ENCODE data around the gene POU2AF3. TPM values are rescaled to one million over a fixed set of nuclear protein-coding genes. Genes with fewer than 3 reads are reported as not detected.
A peak's percentile ranks its signal among the peaks of the same experiment; 100 is the strongest.

POU2AF3 gene
- total and polyA plus RNA-seq, 10 of the 15 experiments (the other 5 are each of a cell fraction or from before 2014, with no cell fraction given) = 0.17 TPM; not detected in 8

DNA sequence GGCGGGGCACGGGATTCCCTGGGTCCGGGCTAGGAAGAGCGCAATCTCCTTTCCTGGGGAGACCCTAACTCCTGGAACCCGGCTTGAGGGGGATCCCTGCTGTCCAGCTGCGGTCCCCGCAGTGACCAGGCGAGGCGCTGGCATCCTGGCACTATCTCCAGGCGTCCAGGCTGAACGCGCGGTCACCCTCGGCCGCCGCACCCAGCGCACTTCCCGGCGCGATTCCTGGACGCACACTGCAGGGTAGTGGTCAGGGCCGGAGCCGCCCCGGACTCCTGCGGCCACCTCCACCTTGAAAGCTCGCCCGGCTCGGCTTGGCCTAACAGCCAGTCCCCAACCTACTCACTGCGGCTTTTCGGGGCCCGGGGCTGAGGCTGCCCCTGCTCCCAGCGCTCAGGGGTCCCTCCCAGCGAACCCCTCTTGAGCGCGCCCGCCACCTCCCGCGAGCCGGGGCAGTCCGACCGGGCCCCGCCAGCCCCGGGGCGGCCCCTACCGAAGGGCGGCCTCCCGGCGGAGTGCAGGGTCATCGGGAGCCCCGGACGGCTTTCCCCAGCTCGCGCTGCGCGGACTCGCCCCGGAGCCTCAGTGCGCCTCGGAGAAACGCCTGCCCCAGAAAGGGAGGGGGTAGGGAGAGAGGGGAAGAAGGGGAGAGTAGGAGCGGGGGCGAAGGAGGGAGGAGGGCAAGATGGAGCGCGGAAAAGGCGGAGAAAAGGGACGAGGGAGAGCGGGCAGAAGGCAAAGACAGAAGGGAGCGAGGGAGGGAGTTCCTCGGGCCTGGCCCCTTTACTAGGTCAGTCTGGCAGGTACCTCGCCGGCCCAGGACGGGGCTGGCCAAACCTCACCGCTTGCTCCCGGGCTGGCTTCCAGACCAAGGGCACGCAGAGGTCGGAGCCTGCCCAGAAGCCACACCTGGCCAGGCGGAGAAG is 1.0 kb downstream of the POU2AF3 start (continued):
- no peak for TF ChIP-seq POLR2AphosphoS2 (IDR thresholded peaks at IDR 0.05; ENCODE audit: low read depth, low read length)
- no peak for TF ChIP-seq SUZ12 (IDR thresholded peaks at IDR 0.05; ENCODE audit: unreplicated experiment)
- TF ChIP-seq ZNF592 (IDR thresholded peaks at IDR 0.05) = no peak
- no peak for TF ChIP-seq RFX5 (IDR thresholded peaks at IDR 0.05; ENCODE audit: low read depth, low read length)
- no peak for TF ChIP-seq ETV6 (conservative IDR thresholded peaks at IDR 0.05 in 1 of 2, IDR thresholded peaks at IDR 0.05 in 1 of 2; ENCODE audit: borderline replicate concordance in 1 of 2, low read depth in 1 of 2)
- TF ChIP-seq NR2C1 (IDR thresholded peaks at IDR 0.05) = no peak
- no peak for TF ChIP-seq ZNF687 (IDR thresholded peaks at IDR 0.05)
- no peak for TF ChIP-seq ZBTB40 (IDR thresholded peaks at IDR 0.05; ENCODE audit: borderline replicate concordance)
- no peak for TF ChIP-seq JUND (IDR thresholded peaks at IDR 0.05; ENCODE audit: low read depth, low read length)
- TF ChIP-seq RAD51 (IDR thresholded peaks at IDR 0.05) = no peak
- peak; percentile 21 for TF ChIP-seq HDAC6 (IDR thresholded peaks at IDR 0.05; ENCODE audit: unreplicated experiment)
- TF ChIP-seq SKIL (IDR thresholded peaks at IDR 0.05; ENCODE audit: low read depth, poor library complexity, severe bottlenecking) = no peak
- TF ChIP-seq SMAD5 (IDR thresholded peaks at IDR 0.05; ENCODE audit: low read depth) = no peak
